ENCODE data around the gene TENM4. TPM values are rescaled to one million over a fixed set of nuclear protein-coding genes. Genes with fewer than 3 reads are reported as not detected.

TENM4 gene
- polyA plus RNA-seq, 3 donors: 0.31 to 1.7 TPM; not detected in 1

DNA sequence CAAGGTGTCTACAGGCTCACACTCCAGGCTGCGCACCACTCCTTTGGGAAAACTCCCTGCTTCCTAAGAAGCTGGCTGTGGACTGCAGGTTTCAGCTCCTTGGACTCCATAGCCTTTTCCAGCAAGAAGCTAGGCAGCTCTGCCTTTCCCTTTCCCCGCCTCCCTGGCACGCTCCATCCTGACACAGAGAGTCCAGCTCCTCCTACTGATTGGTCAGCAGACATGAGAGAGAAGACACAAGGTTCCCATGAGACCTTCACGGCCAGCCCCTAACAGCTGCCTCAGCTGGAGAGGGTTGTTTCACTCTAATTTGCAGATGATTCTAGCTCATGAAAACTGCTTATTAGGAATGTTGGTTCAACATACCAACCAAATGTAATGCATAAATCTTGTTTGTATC, 27.6 kb downstream of the TENM4 start:
- H2AFZ ChIP-seq (ENCODE audit: insufficient read depth, low read depth, low read length, poor library complexity, severe bottlenecking): no peak overlapping the region
- intact Hi-C loops (cut with micrococcal nuclease): no loop called here

DNA sequence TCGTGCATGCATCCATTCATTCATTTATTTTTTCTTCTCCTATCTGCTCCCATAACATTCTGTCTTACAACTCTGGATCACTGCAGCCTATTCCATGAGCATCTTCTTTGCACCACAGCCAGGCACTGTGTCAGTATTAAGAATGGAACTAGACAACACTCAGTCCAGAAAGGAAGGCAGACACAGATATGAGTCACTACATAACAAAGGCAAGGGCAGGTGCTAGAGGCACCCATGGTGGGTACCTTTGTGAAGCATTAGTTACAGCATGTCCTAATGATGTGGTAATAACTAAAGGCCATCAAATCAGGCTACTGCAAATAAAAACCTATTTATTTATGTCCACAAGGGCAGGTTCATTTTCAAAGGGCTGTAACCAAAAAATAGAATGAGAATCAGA, 28.1 kb downstream of the TENM4 start:
- peaks cover 5 to 19% (median 6%) of the 10 kb centered on the region in 3 donors for H3K27me3 Mint-ChIP-seq (ENCODE audit: low read depth in 3 of 3)
- intact Hi-C loops (cut with micrococcal nuclease): no loop called here
- no peaks in the 10 kb centered on the region for H4K20me1 ChIP-seq (ENCODE audit: insufficient read depth, low read length)
- no peak overlapping the region for H3K4me3 ChIP-seq (replicated peaks in 1 of 3; ENCODE audit: low read depth in 2 of 3, low read length in 3 of 3)
- no peaks in the 10 kb centered on the region for H3K4me1 Mint-ChIP-seq
- H3K27ac Mint-ChIP-seq: no peak overlapping the region
- H3K4me3 Mint-ChIP-seq: no peak overlapping the region
- H3K9me3 Mint-ChIP-seq: peaks cover 0 to 10% (median 4%) of the 10 kb centered on the region in 7 donors
- no peak for DNase-seq
- peaks cover under 1 to 33% of the 10 kb centered on the region in 2 donors for H3K27me3 ChIP-seq (ENCODE audit: control insufficient read depth in 2 of 2, insufficient read depth in 2 of 2, low read length in 2 of 2)
- no peaks in the 10 kb centered on the region for H3K36me3 Mint-ChIP-seq
- 91% methylated on average over 1 of the region's 1 CpG for WGBS (ENCODE audit: insufficient coverage)
- TF ChIP-seq, protein P1, sequence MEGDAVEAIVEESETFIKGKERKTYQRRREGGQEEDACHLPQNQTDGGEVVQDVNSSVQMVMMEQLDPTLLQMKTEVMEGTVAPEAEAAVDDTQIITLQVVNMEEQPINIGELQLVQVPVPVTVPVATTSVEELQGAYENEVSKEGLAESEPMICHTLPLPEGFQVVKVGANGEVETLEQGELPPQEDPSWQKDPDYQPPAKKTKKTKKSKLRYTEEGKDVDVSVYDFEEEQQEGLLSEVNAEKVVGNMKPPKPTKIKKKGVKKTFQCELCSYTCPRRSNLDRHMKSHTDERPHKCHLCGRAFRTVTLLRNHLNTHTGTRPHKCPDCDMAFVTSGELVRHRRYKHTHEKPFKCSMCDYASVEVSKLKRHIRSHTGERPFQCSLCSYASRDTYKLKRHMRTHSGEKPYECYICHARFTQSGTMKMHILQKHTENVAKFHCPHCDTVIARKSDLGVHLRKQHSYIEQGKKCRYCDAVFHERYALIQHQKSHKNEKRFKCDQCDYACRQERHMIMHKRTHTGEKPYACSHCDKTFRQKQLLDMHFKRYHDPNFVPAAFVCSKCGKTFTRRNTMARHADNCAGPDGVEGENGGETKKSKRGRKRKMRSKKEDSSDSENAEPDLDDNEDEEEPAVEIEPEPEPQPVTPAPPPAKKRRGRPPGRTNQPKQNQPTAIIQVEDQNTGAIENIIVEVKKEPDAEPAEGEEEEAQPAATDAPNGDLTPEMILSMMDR (IDR thresholded peaks at IDR 0.05): no peak
- H3K9ac ChIP-seq (ENCODE audit: insufficient read depth, low read length, poor library complexity, severe bottlenecking): no peak overlapping the region
- no peak overlapping the region for H2AFZ ChIP-seq (ENCODE audit: insufficient read depth, low read depth, low read length, poor library complexity, severe bottlenecking)
- H3K4me2 ChIP-seq (replicated peaks; ENCODE audit: extremely low read depth, low read length, poor library complexity, severe bottlenecking): no peak overlapping the region
- H3K36me3 ChIP-seq (replicated peaks in 1 of 2; ENCODE audit: control insufficient read depth in 1 of 2, insufficient read depth in 2 of 2, low read length in 2 of 2): no peaks in the 10 kb centered on the region
- H3K27ac ChIP-seq (ENCODE audit: low read depth in 1 of 2, low read length in 2 of 2): no peak overlapping the region
- no peaks in the 10 kb centered on the region for H3K9me3 ChIP-seq (replicated peaks in 1 of 2; ENCODE audit: control insufficient read depth in 1 of 2, insufficient read depth in 1 of 2, low read length in 2 of 2)
- no peaks in the 10 kb centered on the region for H3K79me2 ChIP-seq (ENCODE audit: insufficient read depth, low read length)
- no peaks in the 10 kb centered on the region for H3K4me1 ChIP-seq (ENCODE audit: control insufficient read depth in 1 of 2, insufficient read depth in 2 of 2, low read length in 2 of 2)

More for the DNA sequence above, 27.6 kb downstream of the TENM4 start:
- H3K36me3 Mint-ChIP-seq: no peaks in the 10 kb centered on the region
- H3K9ac ChIP-seq (ENCODE audit: insufficient read depth, low read length, poor library complexity, severe bottlenecking): no peak overlapping the region
- H3K4me3 ChIP-seq (replicated peaks in 1 of 3; ENCODE audit: low read depth in 2 of 3, low read length in 3 of 3): no peak overlapping the region
- no peaks in the 10 kb centered on the region for H3K9me3 ChIP-seq (replicated peaks in 1 of 2; ENCODE audit: control insufficient read depth in 1 of 2, insufficient read depth in 1 of 2, low read length in 2 of 2)
- DNase-seq: no peak
- H3K4me1 Mint-ChIP-seq: no peaks in the 10 kb centered on the region
- H3K27ac ChIP-seq (ENCODE audit: low read depth in 1 of 2, low read length in 2 of 2): no peak overlapping the region
- no peak overlapping the region for H3K4me3 Mint-ChIP-seq
- H3K9me3 Mint-ChIP-seq: peaks cover 0 to 11% (median 4%) of the 10 kb centered on the region in 7 donors
- no peaks in the 10 kb centered on the region for H3K79me2 ChIP-seq (ENCODE audit: insufficient read depth, low read length)
- H3K27me3 Mint-ChIP-seq (ENCODE audit: low read depth in 3 of 3): peaks cover 3 to 19% (median 6%) of the 10 kb centered on the region in 3 donors
- H3K27me3 ChIP-seq (ENCODE audit: control insufficient read depth in 2 of 2, insufficient read depth in 2 of 2, low read length in 2 of 2): peaks cover 0 to 33% of the 10 kb centered on the region in 2 donors
- TF ChIP-seq, protein P1 (IDR thresholded peaks at IDR 0.05): no peak
- no peaks in the 10 kb centered on the region for H4K20me1 ChIP-seq (ENCODE audit: insufficient read depth, low read length)
- H3K36me3 ChIP-seq (replicated peaks in 1 of 2; ENCODE audit: control insufficient read depth in 1 of 2, insufficient read depth in 2 of 2, low read length in 2 of 2): no peaks in the 10 kb centered on the region
- WGBS (ENCODE audit: insufficient coverage): 44% methylated on average over 2 of the region's 4 CpGs
- no peak overlapping the region for H3K4me2 ChIP-seq (replicated peaks; ENCODE audit: extremely low read depth, low read length, poor library complexity, severe bottlenecking)
- H3K27ac Mint-ChIP-seq: peak overlapping the region in 1 of 7 donors; percentile 40
- H3K4me1 ChIP-seq (ENCODE audit: control insufficient read depth in 1 of 2, insufficient read depth in 2 of 2, low read length in 2 of 2): no peaks in the 10 kb centered on the region

Data from CD14-positive monocyte (primary cell).